NCI-H82 treated with DMSO at 0.1 percent for 48 hours (cell line): ENCODE results near the gene CYP27C1.

Source experiments
- DNase-seq: peaks from one replicate; lab custom pipeline; 2025; ENCODE audit not compliant: unreplicated experiment; lab: John Stamatoyannopoulos, UW

CYP27C1 gene

DNA sequence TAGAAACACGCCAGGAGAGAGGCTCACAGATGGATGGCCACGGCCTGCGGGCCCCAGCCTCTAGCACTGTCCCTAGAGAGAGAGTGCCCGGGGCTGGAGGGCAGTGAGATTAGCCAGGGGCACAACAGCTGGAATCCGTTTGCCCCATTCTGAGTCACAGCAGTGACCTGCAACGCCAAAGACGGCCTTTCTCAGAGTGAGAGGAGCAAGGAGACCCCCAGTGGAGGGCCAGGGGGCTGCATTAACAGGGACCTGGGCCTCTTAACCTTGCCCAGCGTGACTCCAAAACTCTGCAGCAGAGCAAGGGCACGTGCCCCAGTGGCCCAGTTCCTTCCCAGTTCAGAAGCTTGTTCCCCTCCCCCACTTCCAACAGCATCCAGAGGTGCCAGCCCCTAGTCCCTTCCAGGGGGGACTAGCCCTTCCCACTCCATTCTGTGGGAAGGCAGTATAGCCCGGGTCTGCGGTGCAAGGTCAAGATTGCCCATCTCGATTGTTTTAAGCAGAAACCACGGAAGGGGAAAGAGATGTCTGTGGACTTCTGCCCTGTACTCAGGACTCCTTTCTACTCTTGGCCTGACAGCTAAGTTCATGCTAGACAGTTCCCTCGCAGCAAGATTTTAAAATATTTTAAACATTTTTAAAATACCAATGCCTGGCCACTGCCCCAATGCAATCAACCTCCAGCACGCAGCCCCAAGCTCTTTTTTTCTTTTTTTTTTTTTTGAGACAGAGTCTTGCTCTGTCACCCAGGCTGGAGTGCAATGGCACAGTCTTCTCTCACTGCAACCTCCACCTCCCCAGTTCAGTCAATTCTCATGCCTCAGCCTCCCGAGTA, 62.2 kb downstream of the CYP27C1 start:
- no peak for DNase-seq

- no peak for DNase-seq
These were observed 63.0 kb downstream of the CYP27C1 start for GRCh38 chr2:127157114-127157513.

GRCh38 chr2:127155947-127156346, 64.2 kb downstream of the CYP27C1 start:
- no peak for DNase-seq

- no peak for DNase-seq
These were observed 65.0 kb downstream of the CYP27C1 start for GRCh38 chr2:127155028-127155581.

DNA sequence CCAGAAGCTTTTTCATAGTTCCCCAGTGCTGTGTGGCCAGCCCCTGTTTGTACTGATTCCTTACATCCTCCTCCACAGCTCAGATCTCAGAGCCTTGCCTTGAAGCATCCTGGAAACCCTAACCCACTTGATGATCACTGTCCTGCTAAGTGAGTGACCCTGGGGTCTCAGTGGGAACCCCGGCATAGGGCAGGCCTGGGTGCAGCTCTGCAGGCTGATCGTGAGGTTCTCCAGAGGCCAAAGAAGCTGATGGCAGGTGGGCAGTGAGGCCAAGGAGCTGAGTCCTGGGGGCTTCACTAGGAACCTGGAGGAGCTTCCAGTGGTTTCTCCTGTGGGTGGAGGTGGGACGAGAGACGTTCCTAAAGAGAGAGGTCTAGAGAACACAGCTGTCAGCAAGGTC, 65.7 kb downstream of the CYP27C1 start:
- DNase-seq = no peak

GRCh38 chr2:127153691-127154158, 66.4 kb downstream of the CYP27C1 start:
- DNase-seq = no peak

DNA sequence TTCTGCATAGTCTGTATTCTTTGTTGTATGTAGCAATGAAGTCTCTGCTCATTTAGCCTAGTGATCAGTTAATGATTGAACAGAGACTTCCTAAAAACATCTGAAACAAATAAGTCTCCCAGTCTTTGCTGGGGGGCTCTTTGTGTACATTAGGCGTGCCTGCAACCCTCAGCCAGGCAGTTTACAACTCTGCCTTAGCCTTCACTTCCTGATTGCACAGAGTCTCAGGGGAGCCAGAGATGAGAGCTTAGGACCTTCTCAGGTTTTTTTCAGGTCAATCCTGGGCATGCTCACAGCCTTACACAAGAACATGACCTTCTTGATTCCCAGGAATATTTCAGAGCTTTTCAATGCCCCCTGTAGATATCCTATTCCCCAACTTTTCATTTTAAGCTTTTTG, 69.1 kb downstream of the CYP27C1 start:
- DNase-seq = no peak

- no peak for DNase-seq
These were observed 70.7 kb downstream of the CYP27C1 start for GRCh38 chr2:127149384-127149783.

DNA sequence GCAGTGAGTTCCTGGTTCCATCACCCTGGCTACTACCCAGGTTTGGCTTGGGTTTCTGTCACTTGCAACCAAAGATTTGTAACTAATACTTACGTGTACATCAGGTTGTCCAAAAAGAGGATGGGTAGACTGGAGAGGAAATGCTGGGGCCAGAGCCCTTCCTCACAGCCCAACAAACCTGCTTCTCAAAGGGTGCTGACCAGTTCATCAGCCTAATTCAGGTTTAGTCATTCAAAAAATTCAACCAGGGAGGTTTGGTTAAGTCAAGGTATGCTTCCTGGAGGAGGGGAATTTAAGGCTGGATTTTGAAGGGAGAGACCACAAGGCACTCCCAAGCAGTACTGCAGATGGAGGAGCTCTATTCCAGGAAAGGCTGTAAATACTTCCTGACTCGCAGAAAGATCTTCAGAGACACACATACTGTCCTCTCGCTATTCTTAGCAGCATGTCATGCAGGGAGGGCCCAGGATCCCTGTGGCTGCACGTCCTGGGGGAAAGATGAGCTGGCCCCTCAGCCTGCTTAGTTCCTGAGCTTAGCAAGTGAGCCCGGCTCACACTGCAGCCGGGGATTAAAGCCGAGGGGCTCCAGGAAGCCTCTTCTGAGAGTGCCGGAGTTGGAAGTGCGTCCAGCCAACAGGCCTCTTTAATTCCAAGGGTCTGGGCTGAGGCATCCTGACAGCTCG, 73.1 kb downstream of the CYP27C1 start:
- DNase-seq = no peak

- DNase-seq = no peak
These were observed 73.9 kb downstream of the CYP27C1 start for GRCh38 chr2:127146071-127146725.

DNA sequence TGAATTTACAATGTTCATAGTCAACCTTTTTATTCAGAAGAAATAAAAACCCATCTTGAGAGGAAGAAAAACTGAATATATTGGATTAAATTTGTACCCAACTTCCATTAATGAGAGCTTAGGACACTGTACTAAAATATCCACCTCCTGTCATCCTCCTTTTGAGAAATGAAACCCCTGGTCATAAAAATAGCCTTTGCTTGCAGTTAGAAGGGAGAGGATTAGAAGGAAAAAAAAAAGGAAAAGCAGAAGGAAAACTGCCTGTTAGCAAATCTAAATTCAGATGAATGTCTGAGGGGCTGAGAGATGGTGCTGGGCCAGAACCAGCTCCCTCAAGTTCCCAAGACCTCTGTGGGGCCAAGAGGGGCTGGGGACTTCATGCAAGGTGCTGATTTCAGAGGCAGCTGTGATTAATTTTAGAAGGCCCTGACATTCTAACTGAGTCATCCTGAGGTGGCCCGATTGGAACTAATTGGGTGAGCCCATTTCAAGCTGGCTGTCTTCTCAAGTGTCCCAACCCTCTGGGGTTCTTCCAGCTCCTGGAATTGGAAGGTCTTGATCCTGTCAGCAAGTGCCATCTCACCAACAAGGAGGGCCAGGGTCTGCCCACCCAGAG, 74.7 kb downstream of the CYP27C1 start:
- no peak for DNase-seq

DNA sequence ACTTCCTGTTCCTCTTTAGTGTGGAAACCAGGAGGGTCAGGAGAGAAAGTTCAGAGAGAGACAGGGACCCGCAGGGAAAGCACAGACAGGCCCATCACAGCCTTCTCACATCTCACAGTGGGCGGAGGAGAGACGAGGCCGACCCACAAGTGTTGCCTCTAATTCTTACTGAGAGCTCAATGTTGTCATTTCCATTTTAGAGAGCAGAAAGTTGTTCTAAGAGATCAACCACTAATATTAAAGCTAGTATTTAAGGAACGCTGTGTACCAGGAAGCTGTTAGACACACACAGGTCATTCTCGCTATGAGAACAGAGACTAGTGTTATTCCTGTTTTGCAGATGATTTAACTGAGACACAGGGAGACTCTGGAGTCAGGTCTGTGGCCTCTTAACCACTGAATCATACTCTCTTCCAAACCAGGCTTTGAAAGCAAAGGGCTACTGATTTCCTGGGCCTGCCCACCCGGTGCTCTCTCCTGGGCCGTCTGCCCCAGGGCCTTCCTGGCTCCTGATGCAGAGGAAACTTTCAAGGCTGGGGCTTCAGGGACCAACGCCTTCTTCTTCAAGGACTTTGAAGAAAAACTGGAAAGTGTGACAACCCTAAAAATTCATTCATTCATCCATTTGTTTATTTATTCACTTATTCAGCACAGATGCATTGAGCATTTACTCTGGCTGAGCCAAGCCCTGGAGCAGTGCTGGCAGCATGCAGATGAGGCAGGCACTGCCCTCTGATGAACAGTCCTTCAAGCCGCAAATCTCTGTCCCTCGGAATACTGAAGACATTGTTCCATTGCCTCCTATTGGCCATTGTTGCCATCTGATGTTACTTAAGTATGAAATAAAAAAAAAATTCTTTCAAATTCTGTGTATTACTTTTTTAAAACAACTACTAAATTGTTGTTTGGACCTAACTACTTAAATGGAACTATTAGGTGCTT, 76.0 kb downstream of the CYP27C1 start:
- DNase-seq = no peak

GRCh38 chr2:127142663-127143630, 77.2 kb downstream of the CYP27C1 start:
- DNase-seq = no peak

GRCh38 chr2:127140538-127140937, 79.6 kb downstream of the CYP27C1 start:
- no peak for DNase-seq

DNA sequence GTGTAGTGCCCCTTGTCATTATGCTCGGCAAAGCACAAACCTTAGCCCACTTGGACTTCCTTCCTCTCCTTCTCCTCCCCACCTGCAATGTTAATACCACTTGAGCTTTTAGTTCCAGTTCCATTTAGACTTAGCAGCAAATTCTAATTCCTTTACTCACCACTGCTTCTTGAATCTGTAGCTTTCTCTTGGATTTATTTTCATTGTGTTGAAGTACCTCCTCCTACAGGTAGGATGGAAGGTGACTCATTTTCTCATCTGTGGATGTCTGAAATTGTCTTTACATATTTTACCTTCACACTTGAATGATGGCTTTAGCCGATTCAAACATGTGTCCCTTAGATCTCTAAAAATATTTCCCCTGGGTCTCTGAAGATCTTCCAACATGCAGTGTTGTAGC, 80.3 kb downstream of the CYP27C1 start:
- DNase-seq = no peak

DNA sequence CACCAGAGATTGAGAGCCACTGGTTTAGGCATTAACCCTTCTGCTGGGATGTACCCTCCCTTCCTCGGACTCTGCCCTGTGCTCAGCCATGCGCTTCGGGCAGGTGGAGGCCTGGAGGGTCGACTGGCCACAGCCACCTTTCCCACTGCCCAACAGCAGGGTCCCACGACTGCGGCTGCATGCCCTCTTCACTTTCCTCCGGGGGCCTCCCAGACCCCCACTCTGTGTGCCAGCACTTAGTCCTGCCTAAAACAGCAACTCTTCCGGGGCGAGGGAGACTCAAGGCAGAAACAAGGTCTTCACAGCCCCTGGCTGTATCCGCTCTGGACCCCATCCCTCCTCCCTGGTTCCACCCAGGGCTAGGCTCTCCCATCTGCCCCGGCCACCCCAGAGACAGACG, 81.8 kb downstream of the CYP27C1 start:
- DNase-seq = no peak

DNA sequence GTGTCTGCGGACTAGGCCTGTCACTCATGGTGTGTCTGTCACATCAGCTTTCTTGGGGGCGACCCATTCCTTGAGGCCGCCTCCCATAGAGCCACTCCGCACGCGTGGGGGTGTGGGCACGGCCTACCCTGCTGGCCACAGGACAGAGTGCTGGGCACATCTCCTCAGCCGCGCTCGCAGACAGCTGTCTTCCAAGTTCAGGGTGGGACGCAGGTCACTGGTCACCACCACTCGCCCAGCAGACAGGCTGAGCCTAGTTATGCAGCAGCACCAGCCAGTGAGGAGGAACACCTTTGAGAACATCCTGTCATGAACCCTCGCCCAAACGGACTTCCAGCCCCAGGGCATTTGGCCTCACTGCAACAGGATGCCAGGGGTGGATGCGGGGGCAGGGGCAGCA, 82.4 kb downstream of the CYP27C1 start:
- DNase-seq = no peak

GRCh38 chr2:127137225-127137624, 82.9 kb downstream of the CYP27C1 start:
- DNase-seq = no peak
